ENCODE data around the gene LRRC4.

The LRRC4 gene

GRCh38 chr7:128057909-128058308 is 26.7 kb upstream of the LRRC4 start:
- no peak for DNase-seq

- no peak for DNase-seq
Observed at GRCh38 chr7:128056901-128057300, 25.7 kb upstream of the LRRC4 start.

GRCh38 chr7:128055637-128056036 is 24.4 kb upstream of the LRRC4 start:
- DNase-seq = no peak

- no peak for DNase-seq
Observed at GRCh38 chr7:128054511-128054910, 23.3 kb upstream of the LRRC4 start.

- no peak for DNase-seq
Observed at GRCh38 chr7:128053991-128054390, 22.8 kb upstream of the LRRC4 start.

GRCh38 chr7:128053023-128053422 is 21.8 kb upstream of the LRRC4 start:
- peak; percentile 50 for DNase-seq

GRCh38 chr7:128052404-128052803 is 21.2 kb upstream of the LRRC4 start:
- no peak for DNase-seq

- no peak for DNase-seq
Observed at GRCh38 chr7:128045766-128046165, 14.5 kb upstream of the LRRC4 start.

GRCh38 chr7:128045158-128045557 is 13.9 kb upstream of the LRRC4 start:
- no peak for DNase-seq

- DNase-seq = no peak
Observed at GRCh38 chr7:128044064-128044463, 12.8 kb upstream of the LRRC4 start.

GRCh38 chr7:128042012-128042411 is 10.8 kb upstream of the LRRC4 start:
- DNase-seq = no peak

- DNase-seq = no peak
Observed at GRCh38 chr7:128041203-128041602, 10.0 kb upstream of the LRRC4 start.

GRCh38 chr7:128040205-128040604 is 9.0 kb upstream of the LRRC4 start:
- DNase-seq = no peak

GRCh38 chr7:128039544-128039953 is 8.3 kb upstream of the LRRC4 start:
- no peak for DNase-seq

- no peak for DNase-seq
Observed at GRCh38 chr7:128037880-128038619, 6.8 kb upstream of the LRRC4 start.

GRCh38 chr7:128037081-128037480 is 5.8 kb upstream of the LRRC4 start:
- no peak for DNase-seq

- no peak for DNase-seq
Observed at GRCh38 chr7:128036226-128036940, 5.1 kb upstream of the LRRC4 start.

- peak; percentile 19 for DNase-seq
Observed at GRCh38 chr7:128035712-128036111, 4.5 kb upstream of the LRRC4 start.

GRCh38 chr7:128034825-128035224 is 3.6 kb upstream of the LRRC4 start:
- DNase-seq = no peak

- DNase-seq = no peak
Observed at GRCh38 chr7:128033246-128033645, 2.0 kb upstream of the LRRC4 start.

- no peak for DNase-seq
Observed at GRCh38 chr7:128032605-128033235, 1.5 kb upstream of the LRRC4 start.

GRCh38 chr7:128031901-128032604 is 816 bp upstream of the LRRC4 start:
- peak; percentile 67 for DNase-seq

GRCh38 chr7:128030263-128030653 is 979 bp downstream of the LRRC4 start:
- DNase-seq = no peak
